Astrocyte (in vitro differentiated cells and primary cell): ENCODE measurements around the gene COMMD3. TPM values are rescaled to one million over a fixed set of nuclear protein-coding genes. Genes with fewer than 3 reads are reported as not detected.

Experiments
- DNase-seq: peaks from one replicate; pipeline ENCODE4 v3.0.0-alpha.2; 2010; ENCODE audit warnings: low read depth
- FAIRE-seq: peaks from 2 replicates; lab custom pipeline; 2011; peaks lifted over from hg19 to GRCh38; lab: Jason Lieb, UNC
- H2AFZ ChIP-seq: 2 replicates; pipeline ENCODE4 v1.6.0; 2012; ENCODE audit warnings: low read depth, low read length, inconsistent platforms
- H3K27ac ChIP-seq: 2 replicates; pipeline ENCODE4 v1.5.1; 2011; ENCODE audit warnings: low read depth, low read length, inconsistent platforms
- H3K27me3 ChIP-seq: 2 replicates; pipeline ENCODE4 v1.6.0; 2011; ENCODE audit warnings: low read length, inconsistent platforms; ENCODE audit not compliant: insufficient read depth
- H3K36me3 ChIP-seq: 2 replicates; pipeline ENCODE4 v1.5.1; 2011; ENCODE audit warnings: low read length, inconsistent platforms; ENCODE audit not compliant: insufficient read depth
- H3K4me1 ChIP-seq: 2 replicates; pipeline ENCODE4 v1.5.1; 2011; ENCODE audit warnings: low read length, inconsistent platforms; ENCODE audit not compliant: insufficient read depth
- H3K4me2 ChIP-seq: 2 replicates; pipeline ENCODE4 v1.6.0; 2012; ENCODE audit warnings: low read length, inconsistent platforms
- H3K4me3 ChIP-seq: 2 replicates; pipeline ENCODE4 v1.5.1; 2011; ENCODE audit warnings: low read depth, mild to moderate bottlenecking, low read length, inconsistent platforms; ENCODE audit not compliant: insufficient read depth
- H3K79me2 ChIP-seq: 2 replicates; pipeline ENCODE4 v1.6.0; 2012; ENCODE audit warnings: mild to moderate bottlenecking, low read length, inconsistent platforms; ENCODE audit not compliant: insufficient read depth
- H3K9ac ChIP-seq: 2 replicates; pipeline ENCODE4 v1.6.0; 2012; ENCODE audit warnings: mild to moderate bottlenecking, low read length, inconsistent platforms
- H3K9me3 ChIP-seq: 2 replicates; pipeline ENCODE4 v1.5.1; 2012; ENCODE audit warnings: low read depth, mild to moderate bottlenecking, low read length, inconsistent platforms; ENCODE audit not compliant: insufficient read depth
- H4K20me1 ChIP-seq: 2 replicates; pipeline ENCODE4 v1.6.0; 2012; ENCODE audit warnings: low read length, inconsistent platforms; ENCODE audit not compliant: insufficient read depth
- H3K27ac Mint-ChIP-seq: one replicate; pipeline ENCODE4 v1.8.0; 2021; ENCODE audit warnings: mild to moderate bottlenecking, mixed read lengths; ENCODE audit not compliant: unreplicated experiment
- H3K27me3 Mint-ChIP-seq: one replicate; pipeline ENCODE4 v1.8.0; 2021; ENCODE audit warnings: low read depth, mixed read lengths; ENCODE audit not compliant: unreplicated experiment
- H3K36me3 Mint-ChIP-seq: one replicate; pipeline ENCODE4 v1.8.0; 2021; ENCODE audit warnings: low read depth, mixed read lengths; ENCODE audit not compliant: unreplicated experiment
- H3K4me1 Mint-ChIP-seq: one replicate; pipeline ENCODE4 v1.8.0; 2021; ENCODE audit warnings: low read depth, mixed read lengths; ENCODE audit not compliant: unreplicated experiment
- H3K4me3 Mint-ChIP-seq: one replicate; pipeline ENCODE4 v1.8.0; 2021; ENCODE audit warnings: mild to moderate bottlenecking, moderate library complexity, mixed read lengths; ENCODE audit not compliant: unreplicated experiment
- H3K9me3 Mint-ChIP-seq: one replicate; pipeline ENCODE4 v1.8.0; 2021; ENCODE audit warnings: mild to moderate bottlenecking, mixed read lengths; ENCODE audit not compliant: unreplicated experiment
- EZH2 ChIP-seq: IDR thresholded peaks from 2 replicates; pipeline ENCODE4 v1.6.1; 2012; ENCODE audit warnings: mild to moderate bottlenecking, low read length, inconsistent platforms; ENCODE audit not compliant: insufficient read depth
- total RNA-seq: library from RNA; stranded (reverse); gene quantifications from 2 replicates; pipeline ENCODE4 v1.2.1, GENCODE V29; 2021
- TF ChIP-seq, protein P1 (sequence below): IDR thresholded peaks from 2 replicates; pipeline ENCODE4 v1.5.1; 2011; ENCODE audit warnings: low read depth, mild to moderate bottlenecking, inconsistent platforms, low read length, moderate library complexity; ENCODE audit not compliant: insufficient read depth

The COMMD3 gene
- total RNA-seq, 1 donor from 2014 or later = 28.8 TPM

- no peak for TF ChIP-seq EZH2
- TF ChIP-seq, protein P1, sequence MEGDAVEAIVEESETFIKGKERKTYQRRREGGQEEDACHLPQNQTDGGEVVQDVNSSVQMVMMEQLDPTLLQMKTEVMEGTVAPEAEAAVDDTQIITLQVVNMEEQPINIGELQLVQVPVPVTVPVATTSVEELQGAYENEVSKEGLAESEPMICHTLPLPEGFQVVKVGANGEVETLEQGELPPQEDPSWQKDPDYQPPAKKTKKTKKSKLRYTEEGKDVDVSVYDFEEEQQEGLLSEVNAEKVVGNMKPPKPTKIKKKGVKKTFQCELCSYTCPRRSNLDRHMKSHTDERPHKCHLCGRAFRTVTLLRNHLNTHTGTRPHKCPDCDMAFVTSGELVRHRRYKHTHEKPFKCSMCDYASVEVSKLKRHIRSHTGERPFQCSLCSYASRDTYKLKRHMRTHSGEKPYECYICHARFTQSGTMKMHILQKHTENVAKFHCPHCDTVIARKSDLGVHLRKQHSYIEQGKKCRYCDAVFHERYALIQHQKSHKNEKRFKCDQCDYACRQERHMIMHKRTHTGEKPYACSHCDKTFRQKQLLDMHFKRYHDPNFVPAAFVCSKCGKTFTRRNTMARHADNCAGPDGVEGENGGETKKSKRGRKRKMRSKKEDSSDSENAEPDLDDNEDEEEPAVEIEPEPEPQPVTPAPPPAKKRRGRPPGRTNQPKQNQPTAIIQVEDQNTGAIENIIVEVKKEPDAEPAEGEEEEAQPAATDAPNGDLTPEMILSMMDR = no peak
- no peaks in the 10 kb centered on the region for H3K36me3 Mint-ChIP-seq
These were observed 50.2 kb downstream of the COMMD3 start for GRCh38 chr10:22366435-22366703.

GRCh38 chr10:22366771-22367170 is 50.6 kb downstream of the COMMD3 start:
- no peak overlapping the region for H2AFZ ChIP-seq
- peaks cover 2% of the 10 kb centered on the region for H3K4me1 Mint-ChIP-seq
- FAIRE-seq = no peak

More at GRCh38 chr10:22366435-22366703, 50.2 kb downstream of the COMMD3 start:
- Histone ChIP-seq H3K4me2 (no peak overlapping the region), H3K4me1 (no peaks in the 10 kb centered on the region), H2AFZ (no peak overlapping the region), H3K27me3 (no peaks in the 10 kb centered on the region), H3K79me2 (no peaks in the 10 kb centered on the region), H4K20me1 (no peaks in the 10 kb centered on the region), H3K9ac (no peak overlapping the region), H3K36me3 (no peaks in the 10 kb centered on the region), H3K27ac (no peak overlapping the region), H3K4me3 (no peak overlapping the region), H3K9me3 (no peaks in the 10 kb centered on the region)
- DNase-seq (no peak), FAIRE-seq (no peak)
- Mint-ChIP-seq H3K4me3 (no peak overlapping the region), H3K27me3 (no peaks in the 10 kb centered on the region), H3K9me3 (no peaks in the 10 kb centered on the region), H3K27ac (no peak overlapping the region), H3K4me1 (peaks cover 2% of the 10 kb centered on the region)

DNA sequence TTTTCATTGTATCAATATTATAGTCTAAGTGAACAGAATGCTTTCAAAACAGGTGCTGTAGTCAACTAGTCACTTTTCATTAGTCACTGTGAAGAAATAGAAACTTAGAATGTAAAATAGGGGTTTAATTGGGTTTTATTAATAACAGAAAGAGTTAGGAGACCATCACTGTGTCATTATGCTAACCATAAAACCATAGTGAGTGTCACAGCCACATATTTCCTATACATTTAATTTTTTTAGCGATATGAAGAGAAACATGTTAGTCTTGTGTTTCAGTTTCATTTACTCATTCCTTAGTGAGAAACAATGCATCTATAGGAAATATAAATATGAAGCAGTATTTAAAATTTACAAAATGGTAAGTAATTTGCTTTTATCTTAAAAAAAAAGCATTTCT is 51.3 kb downstream of the COMMD3 start:
- H3K79me2 ChIP-seq = no peaks in the 10 kb centered on the region
- H3K4me3 ChIP-seq = no peak overlapping the region
- Mint-ChIP-seq H3K36me3 (no peaks in the 10 kb centered on the region), H3K27me3 (no peaks in the 10 kb centered on the region), H3K4me3 (no peak overlapping the region), H3K9me3 (no peaks in the 10 kb centered on the region), H3K4me1 (peaks cover 2% of the 10 kb centered on the region), H3K27ac (no peak overlapping the region)
- no peaks in the 10 kb centered on the region for H3K36me3 ChIP-seq
- H3K4me1 ChIP-seq = no peaks in the 10 kb centered on the region
- H3K9ac ChIP-seq = no peak overlapping the region
- TF ChIP-seq EZH2 = no peak
- TF ChIP-seq, protein P1 = no peak
- H3K27me3 ChIP-seq = no peaks in the 10 kb centered on the region
- H3K27ac ChIP-seq = no peak overlapping the region
- FAIRE-seq = no peak
- no peak overlapping the region for H2AFZ ChIP-seq
- DNase-seq = no peak
- no peaks in the 10 kb centered on the region for H4K20me1 ChIP-seq
- H3K9me3 ChIP-seq = no peaks in the 10 kb centered on the region
- no peak overlapping the region for H3K4me2 ChIP-seq

More at GRCh38 chr10:22366771-22367170, 50.6 kb downstream of the COMMD3 start:
- Mint-ChIP-seq H3K27ac (no peak overlapping the region), H3K36me3 (no peaks in the 10 kb centered on the region), H3K27me3 (no peaks in the 10 kb centered on the region), H3K4me3 (no peak overlapping the region), H3K9me3 (no peaks in the 10 kb centered on the region)
- no peak overlapping the region for H3K4me2 ChIP-seq
- H3K79me2 ChIP-seq = no peaks in the 10 kb centered on the region
- no peak overlapping the region for H3K9ac ChIP-seq
- no peak for DNase-seq
- H3K9me3 ChIP-seq = no peaks in the 10 kb centered on the region
- TF ChIP-seq, protein P1 = no peak
- TF ChIP-seq EZH2 = no peak
- no peaks in the 10 kb centered on the region for H3K36me3 ChIP-seq
- no peaks in the 10 kb centered on the region for H3K4me1 ChIP-seq
- no peak overlapping the region for H3K4me3 ChIP-seq
- no peaks in the 10 kb centered on the region for H4K20me1 ChIP-seq
- H3K27me3 ChIP-seq = no peaks in the 10 kb centered on the region
- no peak overlapping the region for H3K27ac ChIP-seq
